H9 (cell line): ENCODE results near the gene PCNX4. TPM values are rescaled to one million over a fixed set of nuclear protein-coding genes. Genes with fewer than 3 reads are reported as not detected.

ENCODE experiments used
- DNase-seq: peaks from one replicate; pipeline ENCODE4 v3.0.0-alpha.2; 2017
- H2AFZ ChIP-seq: one replicate; pipeline ENCODE4 v1.6.1; 2013; ENCODE audit warnings: mild to moderate bottlenecking, low read length, control low read depth, moderate library complexity
- H2AK5ac ChIP-seq: 2 replicates; pipeline ENCODE4 v1.6.1; 2013; ENCODE audit warnings: low read length, control low read depth, mixed read lengths; ENCODE audit not compliant: insufficient read length
- H2BK120ac ChIP-seq: one replicate; pipeline ENCODE4 v1.6.1; 2013; ENCODE audit warnings: low read depth, mild to moderate bottlenecking, low read length, control low read depth, inconsistent platforms; ENCODE audit not compliant: poor library complexity, severe bottlenecking
- H2BK12ac ChIP-seq: 2 replicates; pipeline ENCODE4 v1.6.1; 2013; ENCODE audit warnings: low read length, control low read depth, mixed read lengths, low read depth; ENCODE audit not compliant: insufficient read length
- H2BK15ac ChIP-seq: 2 replicates; pipeline ENCODE4 v1.6.1; 2013; ENCODE audit warnings: low read depth, low read length, control low read depth
- H2BK20ac ChIP-seq: one replicate; pipeline ENCODE4 v1.6.1; 2013; ENCODE audit warnings: low read depth, mild to moderate bottlenecking, low read length, control low read depth, inconsistent platforms; ENCODE audit not compliant: poor library complexity, severe bottlenecking
- H2BK5ac ChIP-seq: 2 replicates; pipeline ENCODE4 v1.6.1; 2013; ENCODE audit warnings: low read length, control low read depth, mixed read lengths; ENCODE audit not compliant: insufficient read length
- H3K14ac ChIP-seq: 2 replicates; pipeline ENCODE4 v1.6.1; 2013; ENCODE audit warnings: low read length, control low read depth; ENCODE audit not compliant: insufficient read depth
- H3K18ac ChIP-seq: 2 replicates; pipeline ENCODE4 v1.6.1; 2013; ENCODE audit warnings: low read depth, mild to moderate bottlenecking, mixed read lengths, low read length, control low read depth; ENCODE audit not compliant: insufficient read length
- H3K23ac ChIP-seq: 2 replicates; pipeline ENCODE4 v1.6.1; 2013; ENCODE audit warnings: low read length, control low read depth, mixed read lengths, low read depth; ENCODE audit not compliant: insufficient read length
- H3K23me2 ChIP-seq: 2 replicates; pipeline ENCODE4 v1.6.1; 2013; ENCODE audit warnings: low read depth, mild to moderate bottlenecking, mixed read lengths, low read length, control low read depth; ENCODE audit not compliant: insufficient read length, poor library complexity, severe bottlenecking
- H3K27ac ChIP-seq: 2 replicates; pipeline ENCODE4 v1.5.1; 2013; ENCODE audit warnings: low read length, control low read depth, mixed read lengths, low read depth; ENCODE audit not compliant: insufficient read length
- H3K27me3 ChIP-seq: 2 replicates; pipeline ENCODE4 v1.6.1; 2013; ENCODE audit warnings: low read length, control low read depth, inconsistent platforms; ENCODE audit not compliant: insufficient read depth
- H3K4ac ChIP-seq: 2 replicates; pipeline ENCODE4 v1.6.1; 2013; ENCODE audit warnings: low read depth, mild to moderate bottlenecking, control low read depth, inconsistent platforms, low read length, moderate library complexity
- H3K4me1 ChIP-seq: 2 replicates; pipeline ENCODE4 v1.6.1; 2013; ENCODE audit warnings: low read length, control low read depth, inconsistent platforms; ENCODE audit not compliant: insufficient read depth
- H3K4me2 ChIP-seq: 2 replicates; pipeline ENCODE4 v1.6.1; 2013; ENCODE audit warnings: low read length, control low read depth, mixed read lengths; ENCODE audit not compliant: insufficient read length, insufficient read depth
- H3K56ac ChIP-seq: 2 replicates; pipeline ENCODE4 v1.6.1; 2013; ENCODE audit warnings: low read depth, mild to moderate bottlenecking, mixed read lengths, low read length, control low read depth; ENCODE audit not compliant: insufficient read length
- H3K79me1 ChIP-seq: 2 replicates; pipeline ENCODE4 v1.6.1; 2013; ENCODE audit warnings: low read depth, mild to moderate bottlenecking, moderate library complexity, low read length, control low read depth, inconsistent platforms; ENCODE audit not compliant: insufficient read depth, poor library complexity, severe bottlenecking
- H3K79me2 ChIP-seq: 2 replicates; pipeline ENCODE4 v1.6.1; 2013; ENCODE audit warnings: low read length, control low read depth, inconsistent platforms; ENCODE audit not compliant: insufficient read depth
- H3K9ac ChIP-seq: 2 replicates; pipeline ENCODE4 v1.6.1; 2013; ENCODE audit warnings: low read length, control low read depth, mixed read lengths; ENCODE audit not compliant: insufficient read length; ENCODE audit errors: extremely low read depth
- H3K9me3 ChIP-seq: one replicate; pipeline ENCODE4 v1.6.1; 2013; ENCODE audit warnings: low read depth, low read length, inconsistent platforms; ENCODE audit not compliant: control insufficient read depth
- H3T11ph ChIP-seq: one replicate; pipeline ENCODE4 v1.6.1; 2013; ENCODE audit warnings: mild to moderate bottlenecking, low read length, control low read depth, inconsistent platforms
- H4K20me1 ChIP-seq: one replicate; pipeline ENCODE4 v1.6.1; 2013; ENCODE audit not compliant: control insufficient read depth, insufficient read length, insufficient read depth
- H4K5ac ChIP-seq: 2 replicates; pipeline ENCODE4 v1.6.1; 2013; ENCODE audit warnings: low read depth, mild to moderate bottlenecking, mixed read lengths, low read length, control low read depth; ENCODE audit not compliant: insufficient read length
- H4K8ac ChIP-seq: replicated peaks from 2 replicates; pipeline ENCODE4 v1.6.1; 2013; ENCODE audit warnings: low read length, control low read depth, mixed read lengths, low read depth; ENCODE audit not compliant: insufficient read length
- H4K91ac ChIP-seq: 2 replicates; pipeline ENCODE4 v1.6.1; 2013; ENCODE audit warnings: low read depth, mild to moderate bottlenecking, moderate library complexity, mixed read lengths, low read length, control low read depth; ENCODE audit not compliant: insufficient read length
- H3K27ac Mint-ChIP-seq, 3 experiments: 2 replicates in 2 of 3; 3 replicates in 1 of 3; pipeline ENCODE4 v1.8.0; 2020 to 2021; ENCODE audit warnings: mixed read lengths in 3 of 3, mild to moderate bottlenecking in 1 of 3, moderate library complexity in 1 of 3
- H3K27me3 Mint-ChIP-seq: 2 replicates; pipeline ENCODE4 v1.8.0; 2021; ENCODE audit warnings: low read depth, mild to moderate bottlenecking, moderate library complexity, mixed read lengths
- H3K36me3 Mint-ChIP-seq, 3 experiments: 2 replicates in 2 of 3; 3 replicates in 1 of 3; pipeline ENCODE4 v1.8.0; 2020 to 2021; ENCODE audit warnings: low read depth in 3 of 3, mixed read lengths in 3 of 3; ENCODE audit not compliant: insufficient read depth in 1 of 3
- H3K4me1 Mint-ChIP-seq, 2 experiments: 2 replicates each; pipeline ENCODE4 v1.8.0; 2020; ENCODE audit warnings: mixed read lengths in 2 of 2
- H3K4me3 Mint-ChIP-seq, 2 experiments: 2 replicates in 1 of 2; 3 replicates in 1 of 2; pipeline ENCODE4 v1.8.0; 2020 to 2021; ENCODE audit warnings: mild to moderate bottlenecking in 2 of 2, mixed read lengths in 2 of 2, moderate library complexity in 1 of 2
- H3K9me3 Mint-ChIP-seq, 2 experiments: 2 replicates in 1 of 2; 3 replicates in 1 of 2; pipeline ENCODE4 v1.8.0; 2020; ENCODE audit warnings: mild to moderate bottlenecking in 2 of 2, mixed read lengths in 2 of 2, moderate library complexity in 1 of 2
- CTCF ChIP-seq: fragments of 200-600 bp; sonication (generic); conservative IDR thresholded peaks from 3 replicates; pipeline ENCODE4 v1.8.0; 2021; ENCODE audit warnings: antibody characterized with exemption, mild to moderate bottlenecking
- WGBS: extraction: QIAGEN DNeasy Blood & Tissue Kit; methylation state at CpG from one replicate; pipeline ENCODE4 v1.1.7; 2013; ENCODE audit warnings: missing lambda C conversion rate, low lambda C conversion rate, mixed read lengths; ENCODE audit not compliant: insufficient read length; ENCODE audit errors: extremely low coverage; 5-methylcytosine and 5-hydroxymethylcytosine counted together
- total RNA-seq: library from RNA; stranded (reverse); gene quantifications from 2 replicates; pipeline ENCODE4 v1.2.1, GENCODE V29; 2021

Gene PCNX4
- total RNA-seq, 1 experiment from 2014 or later = 40.0 TPM

GRCh38 chr14:60196291-60196690 is 104.6 kb downstream of the PCNX4 start:
- no peak overlapping the region for H2BK15ac ChIP-seq
- Mint-ChIP-seq H3K36me3 (0 out of 7 replicates have a peak, but pooled peaks cover 0 to 5% (median 0%) of the 10 kb centered on the region in 3 experiments), H3K9me3 (peaks cover 4 to 9% of the 10 kb centered on the region in 2 experiments; a peak in 3 of 5 replicates), H3K4me1 (peaks cover 9 to 11% of the 10 kb centered on the region in 2 experiments), H3K4me3 (no peak overlapping the region), H3K27ac (no peak overlapping the region), H3K27me3 (no peaks in the 10 kb centered on the region)
- H2BK5ac ChIP-seq = no peak overlapping the region
- H3K9ac ChIP-seq = no peak overlapping the region
- no peak overlapping the region for H3K14ac ChIP-seq
- H2AFZ ChIP-seq = no peak overlapping the region
- H3K56ac ChIP-seq = no peak overlapping the region
- H3K79me2 ChIP-seq = no peaks in the 10 kb centered on the region
- no peak overlapping the region for H3T11ph ChIP-seq
- H3K27ac ChIP-seq = no peak overlapping the region
- no peaks in the 10 kb centered on the region for H4K20me1 ChIP-seq
- no peak overlapping the region for H2AK5ac ChIP-seq
- H2BK12ac ChIP-seq = no peak overlapping the region
- H4K8ac ChIP-seq = no peak overlapping the region
- H3K27me3 ChIP-seq = no peaks in the 10 kb centered on the region
- H3K9me3 ChIP-seq = no peaks in the 10 kb centered on the region
- no peaks in the 10 kb centered on the region for H3K4me1 ChIP-seq
- H4K5ac ChIP-seq = no peak overlapping the region
- no peaks in the 10 kb centered on the region for H3K79me1 ChIP-seq
- H3K4ac ChIP-seq = no peak overlapping the region
- no peak overlapping the region for H3K23ac ChIP-seq
- no peak for TF ChIP-seq CTCF
- no peak overlapping the region for H3K18ac ChIP-seq
- WGBS = no CpG with 5 or more reads among the region's 2 CpGs
- H3K4me2 ChIP-seq = no peak overlapping the region
- H4K91ac ChIP-seq = no peak overlapping the region
- no peak overlapping the region for H2BK20ac ChIP-seq
- H2BK120ac ChIP-seq = no peak overlapping the region
- DNase-seq = no peak
- no peaks in the 10 kb centered on the region for H3K23me2 ChIP-seq
